IPS-NIHi7 (cell line): ENCODE measurements around the gene ALOX12.
A peak's percentile ranks its signal among the peaks of the same experiment; 100 is the strongest.
"Not testable (repeated sequence)": the region's sequence is repeated elsewhere in the genome, so short reads cannot be mapped to it uniquely, and the experiment has no call there.

ENCODE experiments used
- DNase-seq: peaks from one replicate; pipeline ENCODE4 v3.0.0; 2012; ENCODE audit warnings: mixed read lengths; ENCODE audit errors: extremely low spot score

ALOX12 gene, protein sequence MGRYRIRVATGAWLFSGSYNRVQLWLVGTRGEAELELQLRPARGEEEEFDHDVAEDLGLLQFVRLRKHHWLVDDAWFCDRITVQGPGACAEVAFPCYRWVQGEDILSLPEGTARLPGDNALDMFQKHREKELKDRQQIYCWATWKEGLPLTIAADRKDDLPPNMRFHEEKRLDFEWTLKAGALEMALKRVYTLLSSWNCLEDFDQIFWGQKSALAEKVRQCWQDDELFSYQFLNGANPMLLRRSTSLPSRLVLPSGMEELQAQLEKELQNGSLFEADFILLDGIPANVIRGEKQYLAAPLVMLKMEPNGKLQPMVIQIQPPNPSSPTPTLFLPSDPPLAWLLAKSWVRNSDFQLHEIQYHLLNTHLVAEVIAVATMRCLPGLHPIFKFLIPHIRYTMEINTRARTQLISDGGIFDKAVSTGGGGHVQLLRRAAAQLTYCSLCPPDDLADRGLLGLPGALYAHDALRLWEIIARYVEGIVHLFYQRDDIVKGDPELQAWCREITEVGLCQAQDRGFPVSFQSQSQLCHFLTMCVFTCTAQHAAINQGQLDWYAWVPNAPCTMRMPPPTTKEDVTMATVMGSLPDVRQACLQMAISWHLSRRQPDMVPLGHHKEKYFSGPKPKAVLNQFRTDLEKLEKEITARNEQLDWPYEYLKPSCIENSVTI

GRCh38 chr17:6995500-6996255 lies at the start of gene ALOX12:
Gene ALOX12 (plus strand): TSS chr17:6996049. CDS start chr17:6996118, 69 bp downstream.
- DNase-seq: peak; percentile 76

DNA sequence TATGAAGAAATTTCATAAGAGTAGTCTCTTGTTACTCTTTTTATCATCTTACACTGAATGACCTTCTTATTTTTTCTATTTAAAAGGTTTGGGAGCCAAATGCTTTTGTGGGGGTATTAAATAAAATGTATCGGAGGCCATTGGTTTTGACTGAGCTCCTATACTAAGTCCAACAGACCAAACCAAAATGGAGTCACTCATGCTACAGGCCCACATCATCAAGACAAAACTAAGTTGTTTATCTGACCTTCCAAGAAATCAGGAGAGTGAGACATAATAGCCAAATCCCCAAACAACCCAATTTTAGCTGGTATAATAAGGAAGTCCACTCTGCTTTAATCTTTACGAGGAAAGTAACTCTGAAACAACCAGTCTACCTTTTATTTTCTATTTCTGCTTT lies 48.1 kb upstream of the ALOX12 start:
- DNase-seq: no peak

DNA sequence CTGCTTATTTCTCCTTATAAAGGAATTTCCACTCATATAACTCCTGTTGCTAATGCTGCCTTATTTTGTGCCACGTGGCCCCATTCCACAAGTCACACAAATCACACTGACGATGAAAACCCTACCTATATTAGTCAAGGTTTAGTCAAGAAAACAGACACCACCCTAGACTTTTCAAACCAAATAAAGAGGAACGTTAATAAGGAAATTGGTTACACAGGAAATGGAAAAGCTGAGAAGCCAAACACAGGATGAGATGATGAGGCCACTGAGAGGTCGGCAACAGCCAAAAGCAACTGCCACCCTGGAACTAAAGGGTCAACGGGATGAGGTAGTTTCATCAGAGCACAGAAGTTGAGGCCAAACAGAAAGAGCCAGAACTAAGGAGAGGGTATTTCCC lies 47.3 kb upstream of the ALOX12 start:
- DNase-seq: no peak

- DNase-seq: no peak
These were observed 46.9 kb upstream of the ALOX12 start for GRCh38 chr17:6948976-6949375.

GRCh38 chr17:6950938-6951337 lies 44.9 kb upstream of the ALOX12 start:
- not testable (repeated sequence) for DNase-seq

DNA sequence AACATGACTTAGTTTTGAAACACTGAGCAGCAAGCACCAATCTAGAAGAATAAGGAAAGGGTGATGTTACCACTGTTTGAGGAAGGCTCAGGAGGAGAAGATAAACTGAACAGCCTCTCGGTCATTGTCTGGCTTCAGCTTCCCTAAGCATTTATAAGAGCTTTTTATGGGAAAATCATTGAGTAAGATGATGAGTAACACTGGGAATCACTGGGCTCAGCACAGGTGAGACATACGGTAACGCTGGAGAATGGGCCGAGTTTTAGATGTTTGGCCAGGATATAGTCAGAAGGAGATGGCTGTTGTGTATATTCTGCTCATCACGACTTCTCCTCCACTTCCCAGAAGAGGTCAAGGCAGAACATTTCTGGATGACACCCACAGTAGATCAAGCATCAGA lies 42.2 kb upstream of the ALOX12 start:
- DNase-seq: no peak

GRCh38 chr17:6959700-6960099 lies 36.1 kb upstream of the ALOX12 start:
- no peak for DNase-seq

GRCh38 chr17:6969323-6969726 lies 26.5 kb upstream of the ALOX12 start:
- no peak for DNase-seq

DNA sequence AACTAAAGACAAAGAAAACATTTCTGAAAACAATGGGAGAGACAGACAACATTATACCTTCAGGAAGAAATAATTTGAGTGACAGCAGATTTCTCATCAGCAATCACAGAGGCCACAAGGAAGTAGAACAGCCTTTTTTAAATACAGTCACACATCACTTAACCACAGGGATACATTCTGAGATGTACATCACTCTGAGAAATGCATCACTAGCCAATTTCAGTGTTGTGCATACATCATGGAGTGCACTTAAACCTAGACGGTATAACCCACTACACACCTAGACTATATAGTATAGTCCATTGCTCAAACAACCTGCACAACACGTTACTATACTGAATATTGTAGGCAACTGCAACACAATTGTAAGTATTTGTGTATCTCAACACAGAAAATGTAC lies 24.9 kb upstream of the ALOX12 start:
- DNase-seq: no peak

DNA sequence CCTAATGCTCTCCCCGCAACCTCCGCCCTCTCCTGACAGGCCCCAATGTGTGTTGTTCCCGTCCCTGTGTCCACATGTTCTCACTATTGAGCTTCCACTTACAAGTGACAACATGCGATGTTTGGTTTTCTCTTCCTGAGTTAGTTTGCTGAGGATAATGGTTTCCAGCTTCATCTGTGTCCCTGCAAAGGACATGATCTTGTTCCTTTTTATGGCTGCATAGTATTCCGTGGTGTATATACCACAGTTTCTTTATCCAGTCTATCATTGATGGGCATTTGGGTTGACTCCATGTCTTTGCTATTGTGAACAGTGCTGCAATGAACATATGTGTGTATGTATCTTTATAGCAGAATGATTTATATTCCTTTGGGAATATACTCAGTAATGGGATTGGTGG lies 16.4 kb upstream of the ALOX12 start:
- not testable (repeated sequence) for DNase-seq

DNA sequence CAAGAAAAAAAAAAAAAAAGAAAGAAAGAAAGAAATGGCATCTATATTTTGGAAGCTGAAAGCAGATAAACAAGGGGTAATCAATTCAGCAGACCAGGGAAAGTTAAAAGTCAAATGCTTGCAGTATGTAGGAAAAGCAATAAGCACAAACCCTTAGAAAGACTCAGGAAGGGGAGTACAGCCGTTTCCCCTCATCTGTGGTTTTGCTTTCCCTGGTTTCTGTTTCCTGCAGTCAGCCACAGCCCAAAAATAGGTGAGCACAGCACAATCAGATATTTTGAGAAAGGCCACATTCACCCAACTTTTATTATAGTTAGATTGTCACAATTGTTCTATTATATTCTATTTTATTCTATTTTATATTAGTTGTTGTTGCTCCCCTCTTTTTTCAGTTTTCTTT lies 14.4 kb upstream of the ALOX12 start:
- DNase-seq: no peak

DNA sequence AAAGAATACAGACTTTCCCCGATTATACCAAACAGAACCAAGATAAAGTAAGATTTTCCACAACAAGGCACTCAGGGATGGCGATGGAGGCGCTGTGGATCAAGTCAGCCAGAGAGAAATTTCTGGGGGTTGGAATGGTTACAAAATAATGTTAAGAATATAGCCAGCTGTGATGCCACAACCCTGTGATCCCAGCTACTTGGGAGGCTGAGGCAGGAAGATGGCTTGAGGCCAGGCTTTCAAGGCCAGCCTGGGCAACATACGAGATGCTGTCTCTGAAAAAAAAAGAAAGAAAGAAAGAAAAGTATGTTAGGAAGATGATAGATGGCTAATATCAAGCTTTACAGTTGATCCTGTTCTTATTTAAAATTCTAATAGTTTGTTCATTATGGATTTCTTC lies 10.6 kb upstream of the ALOX12 start:
- DNase-seq: no peak

- DNase-seq: no peak
These were observed 9.2 kb upstream of the ALOX12 start for GRCh38 chr17:6986676-6987075.

DNA sequence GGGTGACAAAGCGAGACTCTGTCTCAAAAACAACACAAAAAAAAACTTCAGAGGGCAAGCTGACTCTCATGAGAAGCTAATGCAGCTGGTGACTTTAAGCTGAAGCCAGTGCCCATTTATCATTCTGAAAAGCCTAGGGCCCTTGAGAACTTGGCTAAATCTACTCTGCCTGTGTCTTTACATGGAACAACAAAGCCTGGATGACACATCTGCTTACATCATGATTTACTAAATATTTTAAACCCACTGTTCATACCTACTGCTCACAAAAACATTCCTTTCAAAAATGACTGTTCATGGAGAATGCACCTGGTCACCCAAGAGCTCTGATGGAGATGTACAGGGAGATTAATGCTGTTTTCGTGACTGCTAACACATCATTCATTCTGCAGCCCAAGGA lies 6.1 kb upstream of the ALOX12 start:
- DNase-seq: no peak

DNA sequence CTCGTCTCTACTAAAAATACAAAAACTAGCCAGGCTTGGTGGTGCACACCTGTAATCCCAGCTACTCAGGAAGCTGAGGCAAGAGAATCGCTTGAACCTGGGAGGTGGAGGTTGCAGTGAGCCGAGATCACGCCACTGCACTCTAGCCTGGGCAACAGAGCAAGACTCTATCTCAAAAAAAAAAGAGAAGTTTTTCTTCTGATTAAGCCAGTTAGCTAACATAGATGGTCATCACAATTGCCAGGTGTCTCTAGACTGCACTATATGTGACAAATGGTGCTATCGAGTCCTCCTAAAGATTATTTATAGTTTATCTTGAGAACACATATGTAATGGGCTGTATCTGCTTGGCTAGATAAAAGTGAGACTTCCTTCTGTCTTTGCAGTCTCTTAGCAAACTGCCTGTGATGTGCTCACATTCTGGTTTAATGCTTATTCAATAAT lies 2.2 kb upstream of the ALOX12 start:
- DNase-seq: not testable (repeated sequence)

DNA sequence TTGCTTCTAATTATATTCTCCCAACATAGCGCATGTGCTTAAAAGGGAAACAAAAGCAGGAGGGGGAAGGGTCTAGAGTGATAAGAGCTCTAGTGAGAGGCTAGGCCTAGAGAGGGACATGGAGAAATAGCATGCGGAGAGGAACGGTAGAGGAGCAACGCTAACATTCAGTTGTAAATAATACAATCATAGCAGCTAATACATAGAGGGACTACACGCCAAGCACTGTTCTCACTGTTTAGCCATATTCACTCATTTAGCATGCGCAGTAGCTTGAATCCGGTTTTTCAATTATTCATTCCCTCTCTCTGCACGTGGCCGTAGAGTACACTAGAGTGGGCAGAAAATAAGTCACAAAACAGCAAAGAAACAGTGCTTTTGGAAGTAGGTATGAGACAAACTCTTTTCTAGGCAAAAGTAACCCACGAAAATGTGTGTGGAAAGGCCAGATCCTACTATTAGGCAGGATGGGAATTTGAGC lies 1.7 kb upstream of the ALOX12 start:
- no peak for DNase-seq

- no peak for DNase-seq
These were observed 1.1 kb upstream of the ALOX12 start for GRCh38 chr17:6994666-6995256.

DNA sequence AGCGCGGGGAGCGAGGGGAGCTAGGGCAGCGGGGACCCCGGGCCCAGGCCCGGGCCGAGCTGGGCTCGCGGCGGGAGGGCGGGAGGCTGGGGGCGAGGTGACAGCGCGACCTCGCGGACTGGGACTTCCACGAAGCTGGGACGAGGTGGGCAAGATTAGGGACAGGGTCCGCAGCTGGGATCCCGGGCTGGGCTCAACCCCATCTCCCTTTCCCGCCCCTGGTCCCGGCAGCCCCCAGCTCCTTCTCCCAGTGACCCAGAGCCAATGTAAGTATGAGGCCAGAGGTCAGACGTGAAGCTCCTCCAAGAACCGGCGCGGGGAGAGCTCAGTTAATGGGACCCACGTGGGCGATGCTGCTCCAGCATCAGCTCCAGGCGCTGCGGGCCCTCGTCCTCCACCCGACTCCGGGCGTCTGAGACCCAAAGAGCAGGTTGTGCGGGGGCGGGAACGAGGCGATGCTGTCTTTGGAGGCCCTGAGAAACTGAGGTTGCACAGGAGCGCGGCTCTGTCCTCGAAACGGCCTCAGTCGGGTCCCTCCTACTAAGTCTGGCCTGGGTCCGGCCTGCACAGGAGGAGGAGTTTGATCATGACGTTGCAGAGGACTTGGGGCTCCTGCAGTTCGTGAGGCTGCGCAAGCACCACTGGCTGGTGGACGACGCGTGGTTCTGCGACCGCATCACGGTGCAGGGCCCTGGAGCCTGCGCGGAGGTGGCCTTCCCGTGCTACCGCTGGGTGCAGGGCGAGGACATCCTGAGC lies 585 bp downstream of the ALOX12 start:
- DNase-seq: peak; percentile 45

DNA sequence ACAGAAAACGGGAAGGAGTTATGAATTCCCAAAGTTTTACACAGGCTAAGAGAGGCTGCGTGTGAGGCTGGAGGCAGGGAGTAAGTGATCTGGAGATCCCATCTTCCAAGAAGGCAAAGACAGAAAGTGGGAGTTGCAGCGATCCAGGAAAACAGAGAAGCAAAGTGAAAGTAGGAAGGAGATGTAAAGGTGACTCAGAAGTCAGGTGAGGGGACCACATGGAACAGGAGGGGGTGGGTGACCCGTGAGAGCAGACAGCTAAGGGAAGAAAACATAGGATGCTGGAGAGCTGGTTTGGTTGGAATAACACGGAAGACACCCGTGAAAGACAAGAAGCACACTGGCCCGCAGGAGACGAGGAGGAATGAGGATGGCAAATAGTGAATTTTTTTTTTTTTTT lies 1.3 kb downstream of the ALOX12 start:
- no peak for DNase-seq

DNA sequence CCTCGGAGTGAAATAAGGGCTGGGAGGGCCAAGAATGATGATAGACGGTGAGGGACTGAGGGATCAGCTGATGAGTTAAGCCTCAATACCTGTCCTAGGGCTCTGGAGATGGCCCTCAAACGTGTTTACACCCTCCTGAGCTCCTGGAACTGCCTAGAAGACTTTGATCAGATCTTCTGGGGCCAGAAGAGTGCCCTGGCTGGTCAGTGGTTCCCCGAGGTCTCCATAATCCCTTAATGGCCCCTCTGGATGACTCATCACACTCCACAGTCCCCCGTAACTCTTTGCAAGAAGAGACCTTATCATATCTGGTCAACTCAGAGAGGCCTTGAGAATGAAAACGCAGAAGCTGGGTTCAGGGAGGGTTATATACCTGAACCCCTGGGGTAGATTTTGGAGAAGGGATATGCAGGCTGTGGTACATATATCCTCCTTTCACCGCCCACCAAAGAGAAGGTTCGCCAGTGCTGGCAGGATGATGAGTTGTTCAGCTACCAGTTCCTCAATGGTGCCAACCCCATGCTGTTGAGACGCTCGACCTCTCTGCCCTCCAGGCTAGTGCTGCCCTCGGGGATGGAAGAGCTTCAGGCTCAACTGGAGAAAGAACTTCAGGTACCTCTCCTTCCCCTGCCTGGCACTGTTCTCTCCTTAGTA lies 3.1 kb downstream of the ALOX12 start:
- DNase-seq: no peak
